ENCODE measurements around the gene HPS4. TPM values are rescaled to one million over a fixed set of nuclear protein-coding genes. Genes with fewer than 3 reads are reported as not detected.

HPS4 gene
- total RNA-seq, 2 experiments from 2014 or later: 39.3 to 41.2 TPM

GRCh38 chr22:26457661-26458272, 25.8 kb downstream of the HPS4 start:
- Mint-ChIP-seq H3K9me3 (ENCODE audit: low read depth) (no peaks in the 10 kb centered on the region), H3K27me3 (no peaks in the 10 kb centered on the region), H3K36me3 (peaks cover 22% of the 10 kb centered on the region), H3K4me1 (no peaks in the 10 kb centered on the region), H3K4me3 (no peak overlapping the region), H3K27ac (no peak overlapping the region)
- DNase-seq (no peak), ATAC-seq (no peak)
- CTCF ChIA-PET: interaction anchor here (0.9 kb wide), 1 partner anchor 96 kb away, joined by 4 read pairs; no protein-coding TSS in a partner anchor

DNA sequence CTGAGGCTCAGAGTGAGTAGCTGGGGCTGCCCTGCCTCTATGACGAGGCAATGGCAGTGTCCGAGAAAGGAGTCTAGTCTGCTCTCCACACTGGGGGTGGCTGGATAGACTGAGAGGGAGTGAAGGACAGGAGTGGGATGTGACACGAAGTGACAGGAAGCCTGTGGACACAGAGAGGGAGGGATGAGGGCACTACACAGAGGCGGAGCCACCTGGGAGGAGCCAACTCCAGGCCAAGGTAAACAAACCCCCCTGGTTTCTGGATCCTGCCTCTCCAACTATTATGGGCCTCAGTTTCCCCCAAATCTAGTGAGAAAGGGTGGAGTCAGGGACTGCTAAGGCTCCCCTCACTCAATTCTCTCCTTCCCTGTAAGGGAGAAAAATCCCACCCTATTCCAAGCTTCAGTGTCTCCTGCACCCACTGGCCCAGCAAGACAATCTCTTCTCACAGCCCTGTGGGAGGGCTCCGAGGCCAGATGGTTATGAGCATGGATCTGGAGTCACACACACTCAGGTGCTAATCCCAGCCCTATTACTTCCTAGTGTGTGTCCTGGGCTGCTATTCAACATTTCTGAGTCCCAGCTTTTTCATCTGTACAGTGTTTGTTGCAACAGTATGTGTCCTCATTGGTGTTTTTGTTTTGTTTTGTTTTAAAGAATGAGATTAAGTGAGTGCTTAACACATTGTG, 29.6 kb downstream of the HPS4 start:
- no peak overlapping the region for H3K27ac Mint-ChIP-seq
- DNase-seq (no peak), ATAC-seq (no peak)
- H3K4me3 Mint-ChIP-seq: no peak overlapping the region
- H3K36me3 Mint-ChIP-seq: peaks cover 13% of the 10 kb centered on the region
- H3K4me1 Mint-ChIP-seq: no peaks in the 10 kb centered on the region
- no peaks in the 10 kb centered on the region for H3K9me3 Mint-ChIP-seq (ENCODE audit: low read depth)
- no peaks in the 10 kb centered on the region for H3K27me3 Mint-ChIP-seq
- CTCF ChIA-PET: interaction anchor here (0.7 to 2.8 kb wide), 2 partner anchors 7 to 56 kb away, joined by 4 to 10 read pairs; no protein-coding TSS in a partner anchor

- H3K27ac Mint-ChIP-seq: no peak overlapping the region
- H3K4me3 Mint-ChIP-seq: no peak overlapping the region
- H3K9me3 Mint-ChIP-seq (ENCODE audit: low read depth): no peaks in the 10 kb centered on the region
- CTCF ChIA-PET: interaction anchor here (2.8 kb wide), 1 partner anchor 8 kb away, joined by 10 read pairs; no protein-coding TSS in a partner anchor
- H3K27me3 Mint-ChIP-seq: no peaks in the 10 kb centered on the region
- ATAC-seq: no peak
- peaks cover 12% of the 10 kb centered on the region for H3K36me3 Mint-ChIP-seq
- H3K4me1 Mint-ChIP-seq: no peaks in the 10 kb centered on the region
- no peak for DNase-seq
Observed at GRCh38 chr22:26453216-26453615, 30.4 kb downstream of the HPS4 start.

GRCh38 chr22:26452236-26453016, 31.2 kb downstream of the HPS4 start:
- H3K9me3 Mint-ChIP-seq (ENCODE audit: low read depth): no peaks in the 10 kb centered on the region
- CTCF ChIA-PET: interaction anchor here (2.8 kb wide), 1 partner anchor 8 kb away, joined by 10 read pairs; no protein-coding TSS in a partner anchor
- H3K27me3 Mint-ChIP-seq: no peaks in the 10 kb centered on the region
- DNase-seq (no peak), ATAC-seq (no peak)
- H3K27ac Mint-ChIP-seq: no peak overlapping the region
- H3K4me1 Mint-ChIP-seq: no peaks in the 10 kb centered on the region
- H3K36me3 Mint-ChIP-seq: peaks cover 8% of the 10 kb centered on the region
- H3K4me3 Mint-ChIP-seq: no peak overlapping the region

GRCh38 chr22:26450453-26451185, 33.0 kb downstream of the HPS4 start:
- CTCF ChIA-PET: no interaction called here
- DNase-seq (no peak), ATAC-seq (no peak)
- peaks cover 4% of the 10 kb centered on the region for H3K36me3 Mint-ChIP-seq
- H3K4me3 Mint-ChIP-seq: no peak overlapping the region
- H3K4me1 Mint-ChIP-seq: no peaks in the 10 kb centered on the region
- no peaks in the 10 kb centered on the region for H3K27me3 Mint-ChIP-seq
- no peak overlapping the region for H3K27ac Mint-ChIP-seq
- no peaks in the 10 kb centered on the region for H3K9me3 Mint-ChIP-seq (ENCODE audit: low read depth)

DNA sequence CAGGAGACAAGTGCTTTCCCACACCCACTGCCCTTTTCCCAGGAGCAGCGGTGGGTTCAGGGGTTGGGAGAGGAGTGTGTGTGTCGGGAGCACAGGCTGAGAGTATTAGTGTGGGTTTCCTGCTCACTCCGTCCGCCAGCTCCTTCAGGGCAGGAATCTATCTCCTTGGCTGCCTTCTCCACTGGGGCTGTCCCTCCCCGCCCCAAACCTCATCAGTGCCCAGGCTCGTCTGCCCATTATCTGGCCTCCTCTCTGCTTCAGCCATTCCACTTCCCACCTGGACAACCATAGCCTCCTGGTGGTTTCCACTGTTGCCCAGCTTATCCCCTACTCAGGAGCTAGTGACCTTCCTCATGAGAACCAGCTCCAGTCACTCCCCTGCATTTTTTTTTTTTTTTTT, 34.6 kb downstream of the HPS4 start:
- CTCF ChIA-PET: interaction anchor here (2.0 kb wide), 1 partner anchor 12 kb away, joined by 5 read pairs; no protein-coding TSS in a partner anchor
- Mint-ChIP-seq H3K27ac (no peak overlapping the region), H3K4me1 (no peaks in the 10 kb centered on the region), H3K4me3 (no peak overlapping the region), H3K36me3 (peaks cover 1% of the 10 kb centered on the region), H3K27me3 (no peaks in the 10 kb centered on the region), H3K9me3 (ENCODE audit: low read depth) (no peaks in the 10 kb centered on the region)
- DNase-seq (no peak), ATAC-seq (no peak)

GRCh38 chr22:26448334-26448733, 35.2 kb downstream of the HPS4 start:
- Mint-ChIP-seq H3K27me3 (no peaks in the 10 kb centered on the region), H3K36me3 (peaks cover 1% of the 10 kb centered on the region), H3K4me1 (no peaks in the 10 kb centered on the region), H3K4me3 (no peak overlapping the region), H3K9me3 (ENCODE audit: low read depth) (no peaks in the 10 kb centered on the region), H3K27ac (no peak overlapping the region)
- CTCF ChIA-PET: interaction anchor here (2.0 kb wide), 1 partner anchor 13 kb away, joined by 5 read pairs; no protein-coding TSS in a partner anchor
- ATAC-seq (no peak), DNase-seq (no peak)

DNA sequence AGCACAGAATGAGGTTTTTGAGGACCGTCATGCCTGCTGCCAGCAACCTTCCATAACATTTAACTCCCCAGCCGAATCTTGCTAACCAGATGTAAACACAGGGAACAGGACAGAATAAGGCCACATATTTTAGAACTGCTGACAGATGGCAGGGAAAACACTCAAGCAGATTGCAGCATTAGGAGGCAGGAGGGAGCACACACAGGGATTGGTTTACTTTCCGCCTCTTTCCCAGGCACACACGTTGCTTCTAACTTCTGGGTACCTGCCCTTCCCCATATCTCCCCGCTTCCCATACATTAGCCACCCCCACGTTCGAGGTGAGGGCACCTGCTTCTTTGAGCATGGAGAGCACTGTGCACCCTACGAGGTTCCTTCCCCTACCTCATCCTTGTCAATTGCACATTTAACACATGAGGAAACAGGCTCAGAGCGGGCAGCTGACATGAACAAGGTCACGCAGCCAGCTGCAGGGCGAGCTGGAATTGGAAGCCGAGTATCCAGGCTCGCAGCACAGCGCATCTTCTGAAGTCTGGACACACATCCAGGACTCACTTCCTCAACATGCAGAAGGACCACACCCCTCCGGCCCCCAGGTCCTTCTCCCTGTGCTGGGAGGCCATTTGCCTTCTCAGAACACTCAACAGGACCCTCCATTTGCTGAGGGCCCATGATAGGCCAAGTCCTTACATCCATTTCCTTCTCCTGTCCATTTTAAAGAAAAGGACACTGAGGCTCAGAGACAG, 35.8 kb downstream of the HPS4 start:
- Mint-ChIP-seq H3K27me3 (no peaks in the 10 kb centered on the region), H3K27ac (no peak overlapping the region), H3K4me3 (no peak overlapping the region), H3K36me3 (peaks cover 6% of the 10 kb centered on the region), H3K9me3 (ENCODE audit: low read depth) (no peaks in the 10 kb centered on the region), H3K4me1 (no peaks in the 10 kb centered on the region)
- DNase-seq (no peak), ATAC-seq (no peak)
- CTCF ChIA-PET: interaction anchor here (2.0 to 2.7 kb wide), 2 partner anchors 13 kb away, joined by 5 to 10 read pairs; no protein-coding TSS in a partner anchor

- no peak overlapping the region for H3K4me3 Mint-ChIP-seq
- no peak overlapping the region for H3K27ac Mint-ChIP-seq
- DNase-seq (no peak), ATAC-seq (no peak)
- H3K9me3 Mint-ChIP-seq (ENCODE audit: low read depth): no peaks in the 10 kb centered on the region
- no peaks in the 10 kb centered on the region for H3K27me3 Mint-ChIP-seq
- peaks cover 1% of the 10 kb centered on the region for H3K4me1 Mint-ChIP-seq
- CTCF ChIA-PET: interaction anchor here (2.7 kb wide), 1 partner anchor 14 kb away, joined by 10 read pairs; no protein-coding TSS in a partner anchor
- H3K36me3 Mint-ChIP-seq: peaks cover 7% of the 10 kb centered on the region
Observed at GRCh38 chr22:26446808-26447515, 36.6 kb downstream of the HPS4 start.

GRCh38 chr22:26445577-26446275, 37.9 kb downstream of the HPS4 start:
- Mint-ChIP-seq H3K9me3 (ENCODE audit: low read depth) (no peaks in the 10 kb centered on the region), H3K4me1 (peaks cover 1% of the 10 kb centered on the region), H3K27ac (no peak overlapping the region), H3K36me3 (peaks cover 7% of the 10 kb centered on the region), H3K27me3 (no peaks in the 10 kb centered on the region), H3K4me3 (no peak overlapping the region)
- DNase-seq (no peak), ATAC-seq (no peak)
- CTCF ChIA-PET: interaction anchor here (1.2 to 2.7 kb wide), 2 partner anchors 11 to 15 kb away, joined by 3 to 10 read pairs; no protein-coding TSS in a partner anchor

GRCh38 chr22:26444777-26445176, 38.8 kb downstream of the HPS4 start:
- Mint-ChIP-seq H3K4me1 (peaks cover 1% of the 10 kb centered on the region), H3K9me3 (ENCODE audit: low read depth) (no peaks in the 10 kb centered on the region), H3K27ac (no peak overlapping the region), H3K4me3 (no peak overlapping the region), H3K36me3 (peaks cover 9% of the 10 kb centered on the region), H3K27me3 (no peaks in the 10 kb centered on the region)
- ATAC-seq (no peak), DNase-seq (no peak)
- CTCF ChIA-PET: interaction anchor here (2.7 kb wide), 1 partner anchor 16 kb away, joined by 10 read pairs; no protein-coding TSS in a partner anchor

Measured in activated CD8-positive, alpha-beta memory T cell treated with anti-CD3 and anti-CD28 coated beads, Interleukin-2, amount 10 ng/mL, durations not matched to agents 7 days and 5 days (primary cell).